A549 treated with AZD2906 at 1 μM for 4 hours (cell line): ENCODE results near the gene OR2B6. TPM values are rescaled to one million over a fixed set of nuclear protein-coding genes. Genes with fewer than 3 reads are reported as not detected.

Experiments used
- total RNA-seq: library from RNA; stranded (reverse); fragments of 200-300 nt; extraction: Qiagen RNA extraction; gene quantifications from 5 replicates; pipeline ENCODE4 v1.2.3, GENCODE V29; 2022

Gene OR2B6
- total RNA-seq: 0.10 TPM in 1 of 5 replicates, not detected in the others

DNA sequence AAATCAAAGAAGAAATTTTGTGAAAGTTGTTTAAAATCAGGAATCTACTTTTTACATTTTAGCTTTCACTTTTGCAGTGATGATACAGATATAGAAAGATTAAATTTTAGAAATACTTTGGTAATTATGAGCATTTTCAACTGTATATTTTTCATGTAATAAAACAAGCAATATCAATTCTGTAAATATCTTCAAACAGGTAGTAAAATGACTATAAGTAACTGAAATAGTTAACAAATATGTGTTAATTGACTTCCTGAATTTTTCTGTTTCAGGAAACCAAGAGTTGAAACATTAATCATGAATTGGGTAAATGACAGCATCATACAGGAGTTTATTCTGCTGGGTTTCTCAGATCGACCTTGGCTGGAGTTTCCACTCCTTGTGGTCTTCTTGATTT lies at the start of gene OR2B6:
TSS of gene OR2B6 (plus strand) at position 301 of the 400 bp plus-strand sequence. CDS start at position 301, 0 bp downstream.

DNA sequence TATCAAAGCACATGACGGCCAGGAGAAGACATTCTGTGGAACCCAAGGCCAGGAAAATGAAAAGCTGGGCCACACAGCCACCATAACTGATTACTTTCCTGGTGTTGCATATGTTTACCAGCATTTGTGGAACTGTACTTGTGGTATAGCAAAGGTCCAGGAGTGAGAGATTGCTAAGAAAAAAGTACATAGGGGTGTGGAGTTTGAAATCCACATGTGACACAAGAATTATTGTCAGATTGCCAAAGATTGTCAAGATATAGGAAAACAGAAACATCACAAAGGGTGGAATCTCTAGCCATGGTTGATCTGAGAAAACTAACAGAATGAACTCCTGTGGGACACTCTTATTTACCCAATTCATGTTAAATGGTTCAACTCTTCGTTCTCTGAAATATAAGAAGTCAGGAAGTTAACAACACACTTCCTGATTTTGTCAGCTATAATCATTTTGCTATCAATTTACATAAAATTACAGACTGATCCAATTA lies 45.0 kb upstream of the OR2B6 start, which contains the start of gene OR2B2:
TSS of gene OR2B2 (minus strand) at position 441 of the 491 bp plus-strand sequence. CDS start at position 364, 77 bp downstream.

Other genes with a start within 250 kb of the OR2B6 start
- not detected in 5 replicates for gene OR2B2, start 44.8 kb upstream of the OR2B6 start, total RNA-seq
- 0.74 to 0.99 TPM (median 0.85 TPM) in 5 replicates for gene ZNF165, start 123.3 kb downstream of the OR2B6 start, total RNA-seq
- gene ZSCAN16, start 167.4 kb downstream of the OR2B6 start, total RNA-seq: 3.6 to 4.7 TPM (median 4.0 TPM) in 5 replicates
- 3.2 to 5.5 TPM (median 4.8 TPM) in 5 replicates for gene ZKSCAN8, start 184.6 kb downstream of the OR2B6 start, total RNA-seq